ENCODE measurements around the gene TEX50. TPM values are rescaled to one million over a fixed set of nuclear protein-coding genes. Genes with fewer than 3 reads are reported as not detected.

TEX50 gene
- total RNA-seq, 1 donor: not detected

DNA sequence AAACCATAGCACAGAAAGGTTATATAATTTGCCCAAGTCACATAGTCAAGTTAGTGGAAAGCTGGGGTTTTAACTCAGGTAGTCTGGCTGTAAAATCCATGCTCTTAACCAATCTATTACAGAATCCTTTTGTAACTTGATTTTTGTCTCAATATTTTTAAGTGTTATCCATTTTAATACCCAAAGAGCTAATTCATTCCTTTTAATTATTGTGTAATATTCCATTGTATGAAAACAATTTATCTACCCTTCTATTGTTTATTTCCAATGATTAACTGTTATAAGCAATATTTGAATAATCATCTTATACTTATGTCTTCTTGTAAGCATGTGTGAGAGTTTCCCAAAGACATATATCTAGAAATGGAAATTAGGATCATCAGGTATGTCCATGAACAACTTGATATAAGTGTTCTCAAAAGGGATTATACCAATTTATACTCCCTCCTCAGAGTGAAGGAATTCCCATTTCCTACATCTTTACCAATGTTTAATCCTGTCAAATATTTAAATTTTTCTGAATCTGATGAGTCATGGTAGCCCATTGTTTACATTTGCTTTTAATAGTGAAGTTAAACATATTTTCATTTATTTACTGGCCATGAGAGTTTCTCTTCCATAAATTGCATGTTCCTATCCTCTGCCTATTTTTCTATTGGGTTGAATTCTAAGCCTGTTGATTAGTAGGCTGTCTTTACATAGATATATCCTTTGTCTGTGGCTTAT, 13.9 kb downstream of the TEX50 start:
- no peaks in the 10 kb centered on the region for H3K27me3 ChIP-seq (ENCODE audit: insufficient read depth, low read length)
- H2AFZ ChIP-seq (ENCODE audit: low read length): no peak overlapping the region
- no peaks in the 10 kb centered on the region for H3K9me3 ChIP-seq (ENCODE audit: low read depth, low read length)
- no peak overlapping the region for H3K27ac ChIP-seq (ENCODE audit: low read depth, low read length)
- H3K4me1 ChIP-seq (ENCODE audit: insufficient read depth, low read length): no peaks in the 10 kb centered on the region
- no peak overlapping the region for H3K4me3 ChIP-seq (ENCODE audit: insufficient read depth, low read length)
- H3K4me2 ChIP-seq (ENCODE audit: insufficient read depth, low read length): no peak overlapping the region
- H3K36me3 ChIP-seq (ENCODE audit: insufficient read depth, low read length): no peaks in the 10 kb centered on the region
- H4K20me1 ChIP-seq (ENCODE audit: insufficient read depth, low read length): no peaks in the 10 kb centered on the region
- TF ChIP-seq, protein P1, sequence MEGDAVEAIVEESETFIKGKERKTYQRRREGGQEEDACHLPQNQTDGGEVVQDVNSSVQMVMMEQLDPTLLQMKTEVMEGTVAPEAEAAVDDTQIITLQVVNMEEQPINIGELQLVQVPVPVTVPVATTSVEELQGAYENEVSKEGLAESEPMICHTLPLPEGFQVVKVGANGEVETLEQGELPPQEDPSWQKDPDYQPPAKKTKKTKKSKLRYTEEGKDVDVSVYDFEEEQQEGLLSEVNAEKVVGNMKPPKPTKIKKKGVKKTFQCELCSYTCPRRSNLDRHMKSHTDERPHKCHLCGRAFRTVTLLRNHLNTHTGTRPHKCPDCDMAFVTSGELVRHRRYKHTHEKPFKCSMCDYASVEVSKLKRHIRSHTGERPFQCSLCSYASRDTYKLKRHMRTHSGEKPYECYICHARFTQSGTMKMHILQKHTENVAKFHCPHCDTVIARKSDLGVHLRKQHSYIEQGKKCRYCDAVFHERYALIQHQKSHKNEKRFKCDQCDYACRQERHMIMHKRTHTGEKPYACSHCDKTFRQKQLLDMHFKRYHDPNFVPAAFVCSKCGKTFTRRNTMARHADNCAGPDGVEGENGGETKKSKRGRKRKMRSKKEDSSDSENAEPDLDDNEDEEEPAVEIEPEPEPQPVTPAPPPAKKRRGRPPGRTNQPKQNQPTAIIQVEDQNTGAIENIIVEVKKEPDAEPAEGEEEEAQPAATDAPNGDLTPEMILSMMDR (IDR thresholded peaks at IDR 0.05; ENCODE audit: extremely low read depth, low read depth, low read length): no peak
- no peaks in the 10 kb centered on the region for H3K79me2 ChIP-seq (ENCODE audit: insufficient read depth, low read length)
- no peak for DNase-seq (ENCODE audit: insufficient read length, low spot score, missing footprints)

DNA sequence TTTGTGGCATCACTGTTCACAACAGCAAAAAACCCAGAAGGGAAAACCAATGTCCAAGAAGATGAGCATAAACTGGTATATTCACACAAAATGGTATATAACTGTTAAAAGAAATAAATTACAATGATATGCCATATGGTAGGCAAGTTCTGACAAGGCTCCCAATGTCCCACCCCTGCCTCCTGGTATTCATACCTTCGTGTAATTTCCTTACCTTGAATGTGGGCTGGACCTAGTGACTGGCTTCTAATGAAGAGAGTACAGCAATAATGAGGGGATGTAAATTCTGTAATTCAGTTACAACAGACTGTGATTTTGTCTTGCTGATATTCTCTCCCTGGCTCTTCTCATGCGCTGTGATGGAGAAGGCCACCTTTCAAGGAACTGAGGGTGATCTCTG, 25.2 kb downstream of the TEX50 start:
- Histone ChIP-seq H3K4me3 (ENCODE audit: insufficient read depth, low read length) (no peak overlapping the region), H3K79me2 (ENCODE audit: insufficient read depth, low read length) (no peaks in the 10 kb centered on the region), H3K27me3 (ENCODE audit: insufficient read depth, low read length) (no peaks in the 10 kb centered on the region), H3K27ac (ENCODE audit: low read depth, low read length) (no peak overlapping the region), H4K20me1 (ENCODE audit: insufficient read depth, low read length) (no peaks in the 10 kb centered on the region), H3K36me3 (ENCODE audit: insufficient read depth, low read length) (no peaks in the 10 kb centered on the region), H3K4me2 (ENCODE audit: insufficient read depth, low read length) (no peak overlapping the region), H3K9me3 (ENCODE audit: low read depth, low read length) (no peaks in the 10 kb centered on the region), H2AFZ (ENCODE audit: low read length) (no peak overlapping the region), H3K4me1 (ENCODE audit: insufficient read depth, low read length) (no peaks in the 10 kb centered on the region)
- TF ChIP-seq, protein P1 (IDR thresholded peaks at IDR 0.05; ENCODE audit: extremely low read depth, low read depth, low read length): no peak
- no peak for DNase-seq (ENCODE audit: insufficient read length, low spot score, missing footprints)

DNA sequence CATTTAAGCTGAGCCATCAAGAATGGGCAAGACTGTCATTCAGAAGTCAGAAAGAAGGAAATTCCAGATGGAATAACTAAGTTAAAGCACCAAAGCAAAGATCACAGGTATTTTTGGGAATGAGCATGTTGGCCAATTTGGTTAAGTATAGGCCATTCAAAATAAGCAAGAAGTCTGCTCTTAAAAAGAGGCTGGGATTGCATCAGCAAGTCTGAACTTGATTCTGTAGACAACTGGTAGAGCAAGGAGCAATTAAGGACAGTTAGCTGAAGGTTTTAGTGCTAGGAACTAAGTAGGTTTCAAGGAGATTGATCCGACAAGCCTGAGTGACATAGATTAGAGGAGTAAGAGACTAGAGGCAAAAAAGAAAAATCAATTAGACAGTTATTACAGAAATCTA, 26.1 kb downstream of the TEX50 start:
- H3K4me2 ChIP-seq (ENCODE audit: insufficient read depth, low read length): no peak overlapping the region
- H2AFZ ChIP-seq (ENCODE audit: low read length): no peak overlapping the region
- TF ChIP-seq, protein P1 (IDR thresholded peaks at IDR 0.05; ENCODE audit: extremely low read depth, low read depth, low read length): no peak
- H3K9me3 ChIP-seq (ENCODE audit: low read depth, low read length): no peaks in the 10 kb centered on the region
- no peaks in the 10 kb centered on the region for H3K36me3 ChIP-seq (ENCODE audit: insufficient read depth, low read length)
- no peaks in the 10 kb centered on the region for H3K4me1 ChIP-seq (ENCODE audit: insufficient read depth, low read length)
- H3K27me3 ChIP-seq (ENCODE audit: insufficient read depth, low read length): no peaks in the 10 kb centered on the region
- no peaks in the 10 kb centered on the region for H3K79me2 ChIP-seq (ENCODE audit: insufficient read depth, low read length)
- H3K4me3 ChIP-seq (ENCODE audit: insufficient read depth, low read length): no peak overlapping the region
- no peak for DNase-seq (ENCODE audit: insufficient read length, low spot score, missing footprints)
- no peak overlapping the region for H3K27ac ChIP-seq (ENCODE audit: low read depth, low read length)
- no peaks in the 10 kb centered on the region for H4K20me1 ChIP-seq (ENCODE audit: insufficient read depth, low read length)

DNA sequence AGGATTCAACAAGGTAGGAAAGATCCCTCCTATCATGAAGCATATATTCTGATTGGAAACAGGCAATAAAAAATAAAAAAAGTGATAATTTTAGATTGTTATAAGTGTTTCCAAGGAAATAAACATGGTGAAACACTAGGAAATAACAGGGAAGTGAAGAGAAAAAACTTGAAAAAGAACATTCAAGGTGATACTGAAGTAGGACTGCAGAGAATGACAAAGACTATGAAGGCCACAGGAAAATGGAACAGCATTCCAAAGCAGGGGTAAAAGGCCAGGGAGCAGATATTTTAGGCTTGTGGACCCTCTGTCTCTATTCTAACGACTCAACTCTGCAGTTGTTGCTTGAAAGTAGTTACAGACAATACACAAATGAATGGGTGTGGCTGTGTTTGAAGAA, 26.6 kb downstream of the TEX50 start:
- H2AFZ ChIP-seq (ENCODE audit: low read length): no peak overlapping the region
- H3K4me2 ChIP-seq (ENCODE audit: insufficient read depth, low read length): no peak overlapping the region
- no peaks in the 10 kb centered on the region for H4K20me1 ChIP-seq (ENCODE audit: insufficient read depth, low read length)
- no peaks in the 10 kb centered on the region for H3K36me3 ChIP-seq (ENCODE audit: insufficient read depth, low read length)
- H3K27me3 ChIP-seq (ENCODE audit: insufficient read depth, low read length): no peaks in the 10 kb centered on the region
- no peak overlapping the region for H3K4me3 ChIP-seq (ENCODE audit: insufficient read depth, low read length)
- H3K4me1 ChIP-seq (ENCODE audit: insufficient read depth, low read length): no peaks in the 10 kb centered on the region
- no peak for DNase-seq (ENCODE audit: insufficient read length, low spot score, missing footprints)
- no peaks in the 10 kb centered on the region for H3K79me2 ChIP-seq (ENCODE audit: insufficient read depth, low read length)
- H3K9me3 ChIP-seq (ENCODE audit: low read depth, low read length): no peaks in the 10 kb centered on the region
- H3K27ac ChIP-seq (ENCODE audit: low read depth, low read length): no peak overlapping the region
- TF ChIP-seq, protein P1 (IDR thresholded peaks at IDR 0.05; ENCODE audit: extremely low read depth, low read depth, low read length): no peak

All from osteoblast (primary cell).